Loucy (cell line): ENCODE data around the gene SELENOH.

Experiments used
- H2AFZ ChIP-seq: fragments of 200-600 bp; sonication (generic); 2 replicates; pipeline ENCODE4 v1.6.0; 2016; ENCODE audit warnings: antibody characterized with exemption, mild to moderate bottlenecking, low read length, moderate library complexity
- H3F3A ChIP-seq: fragments of 200-600 bp; 2 replicates; pipeline ENCODE4 v1.6.0; 2016; ENCODE audit warnings: antibody characterized with exemption, low read depth, mild to moderate bottlenecking
- H3K27me3 ChIP-seq: fragments of 200-600 bp; sonication (generic); 2 replicates; pipeline ENCODE4 v1.6.1; 2014; ENCODE audit warnings: low read length, mild to moderate bottlenecking; ENCODE audit not compliant: insufficient read depth, poor library complexity, severe bottlenecking
- H3K36me3 ChIP-seq: fragments of 200-600 bp; sonication (generic); 2 replicates; pipeline ENCODE4 v1.6.1; 2016; ENCODE audit warnings: low read length; ENCODE audit not compliant: insufficient read depth
- H3K4me1 ChIP-seq: fragments of 200-600 bp; sonication (generic); 2 replicates; pipeline ENCODE4 v1.5.1; 2014; ENCODE audit warnings: low read length, mild to moderate bottlenecking; ENCODE audit not compliant: insufficient read depth, poor library complexity, severe bottlenecking
- H3K4me2 ChIP-seq: fragments of 200-600 bp; sonication (generic); 2 replicates; pipeline ENCODE4 v1.6.0; 2014; ENCODE audit warnings: antibody characterized with exemption, low read length, low read depth, mild to moderate bottlenecking; ENCODE audit not compliant: poor library complexity, severe bottlenecking
- H3K4me3 ChIP-seq: fragments of 200-600 bp; sonication (generic); 2 replicates; pipeline ENCODE4 v1.5.1; 2014; ENCODE audit warnings: low read length, mild to moderate bottlenecking, mixed read lengths; ENCODE audit not compliant: poor library complexity, severe bottlenecking
- H3K79me2 ChIP-seq: fragments of 200-600 bp; sonication (generic); 2 replicates; pipeline ENCODE4 v1.6.1; 2014; ENCODE audit warnings: low read length; ENCODE audit not compliant: insufficient read depth
- H3K9ac ChIP-seq: fragments of 200-600 bp; sonication (generic); 2 replicates; pipeline ENCODE4 v1.6.0; 2014; ENCODE audit warnings: mild to moderate bottlenecking, low read depth, low read length, moderate library complexity; ENCODE audit not compliant: poor library complexity, severe bottlenecking
- H3K9me2 ChIP-seq: fragments of 200-600 bp; sonication (generic); replicated peaks from 2 replicates; pipeline ENCODE4 v1.6.1; 2016; ENCODE audit warnings: low read depth, low read length, mixed read lengths
- H3K9me3 ChIP-seq: fragments of 200-600 bp; sonication (generic); 2 replicates; pipeline ENCODE4 v1.6.1; 2014; ENCODE audit warnings: mild to moderate bottlenecking, antibody characterized with exemption, low read length, low read depth; ENCODE audit not compliant: insufficient read depth
- H4K20me1 ChIP-seq: fragments of 200-600 bp; sonication (generic); 2 replicates; pipeline ENCODE4 v1.6.0; 2014; ENCODE audit warnings: antibody characterized with exemption, low read length, mild to moderate bottlenecking; ENCODE audit not compliant: insufficient read depth, poor library complexity, severe bottlenecking
- EZH2phosphoT487 ChIP-seq: fragments of 200-600 bp; IDR thresholded peaks from 2 replicates; pipeline ENCODE4 v1.6.1; 2018; ENCODE audit warnings: antibody characterized with exemption, mild to moderate bottlenecking, moderate library complexity, borderline replicate concordance
- TF ChIP-seq, protein P1 (sequence below): fragments of 200-600 bp; sonication (generic); conservative IDR thresholded peaks from 2 replicates; pipeline ENCODE4 v1.5.1; 2014; ENCODE audit warnings: mild to moderate bottlenecking, antibody characterized with exemption, low read length

Gene SELENOH

DNA sequence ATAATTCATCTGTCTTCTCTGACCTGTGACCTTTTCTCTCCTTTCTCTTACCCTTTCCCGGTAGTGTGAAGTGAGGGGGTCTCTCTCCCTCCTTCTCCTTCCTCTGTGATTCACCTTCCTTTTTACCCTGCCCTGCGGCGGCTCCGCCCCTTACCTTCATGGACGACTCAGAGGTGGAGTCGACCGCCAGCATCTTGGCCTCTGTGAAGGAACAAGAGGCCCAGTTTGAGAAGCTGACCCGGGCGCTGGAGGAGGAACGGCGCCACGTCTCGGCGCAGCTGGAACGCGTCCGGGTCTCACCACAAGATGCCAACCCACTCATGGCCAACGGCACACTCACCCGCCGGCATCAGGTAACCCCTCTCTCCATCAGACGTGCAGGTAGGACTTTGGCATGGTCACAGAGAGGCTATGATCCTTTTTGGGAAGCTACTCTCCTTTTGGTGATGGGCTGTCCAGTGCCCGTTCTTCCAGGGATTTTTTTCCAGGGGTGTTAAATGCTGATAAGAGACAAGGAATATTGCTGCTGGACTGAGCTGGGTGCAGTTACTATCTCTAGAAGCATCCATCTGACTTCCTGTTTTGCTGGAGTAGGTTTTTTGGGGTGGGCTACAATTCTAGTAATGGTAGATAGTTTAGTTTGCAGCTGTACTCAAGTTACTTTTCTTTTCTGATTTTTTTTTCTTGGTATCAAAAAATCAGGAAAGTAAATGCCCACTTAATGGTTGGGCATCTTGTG, 50.2 kb downstream of the SELENOH start:
- Histone ChIP-seq H3K9me3 (no peaks in the 10 kb centered on the region), H3K4me1 (peaks cover 62% of the 10 kb centered on the region), H3K79me2 (0 out of 2 replicates have a peak, but pooled peaks cover 5% of the 10 kb centered on the region), H3F3A (peaks cover 22% of the 10 kb centered on the region), H3K4me2 (peak overlapping the region; percentile 90), H3K36me3 (peaks cover 3% of the 10 kb centered on the region; the same call in 1 of the 2 replicates), H3K4me3 (peak overlapping the region; percentile 69), H4K20me1 (no peaks in the 10 kb centered on the region), H3K9ac (peak overlapping the region; percentile 55), H2AFZ (no peak overlapping the region), H3K27me3 (no peaks in the 10 kb centered on the region), H3K9me2 (no peaks in the 10 kb centered on the region)
- TF ChIP-seq, protein P1, sequence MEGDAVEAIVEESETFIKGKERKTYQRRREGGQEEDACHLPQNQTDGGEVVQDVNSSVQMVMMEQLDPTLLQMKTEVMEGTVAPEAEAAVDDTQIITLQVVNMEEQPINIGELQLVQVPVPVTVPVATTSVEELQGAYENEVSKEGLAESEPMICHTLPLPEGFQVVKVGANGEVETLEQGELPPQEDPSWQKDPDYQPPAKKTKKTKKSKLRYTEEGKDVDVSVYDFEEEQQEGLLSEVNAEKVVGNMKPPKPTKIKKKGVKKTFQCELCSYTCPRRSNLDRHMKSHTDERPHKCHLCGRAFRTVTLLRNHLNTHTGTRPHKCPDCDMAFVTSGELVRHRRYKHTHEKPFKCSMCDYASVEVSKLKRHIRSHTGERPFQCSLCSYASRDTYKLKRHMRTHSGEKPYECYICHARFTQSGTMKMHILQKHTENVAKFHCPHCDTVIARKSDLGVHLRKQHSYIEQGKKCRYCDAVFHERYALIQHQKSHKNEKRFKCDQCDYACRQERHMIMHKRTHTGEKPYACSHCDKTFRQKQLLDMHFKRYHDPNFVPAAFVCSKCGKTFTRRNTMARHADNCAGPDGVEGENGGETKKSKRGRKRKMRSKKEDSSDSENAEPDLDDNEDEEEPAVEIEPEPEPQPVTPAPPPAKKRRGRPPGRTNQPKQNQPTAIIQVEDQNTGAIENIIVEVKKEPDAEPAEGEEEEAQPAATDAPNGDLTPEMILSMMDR, result no peak
- TF ChIP-seq EZH2phosphoT487, result no peak

DNA sequence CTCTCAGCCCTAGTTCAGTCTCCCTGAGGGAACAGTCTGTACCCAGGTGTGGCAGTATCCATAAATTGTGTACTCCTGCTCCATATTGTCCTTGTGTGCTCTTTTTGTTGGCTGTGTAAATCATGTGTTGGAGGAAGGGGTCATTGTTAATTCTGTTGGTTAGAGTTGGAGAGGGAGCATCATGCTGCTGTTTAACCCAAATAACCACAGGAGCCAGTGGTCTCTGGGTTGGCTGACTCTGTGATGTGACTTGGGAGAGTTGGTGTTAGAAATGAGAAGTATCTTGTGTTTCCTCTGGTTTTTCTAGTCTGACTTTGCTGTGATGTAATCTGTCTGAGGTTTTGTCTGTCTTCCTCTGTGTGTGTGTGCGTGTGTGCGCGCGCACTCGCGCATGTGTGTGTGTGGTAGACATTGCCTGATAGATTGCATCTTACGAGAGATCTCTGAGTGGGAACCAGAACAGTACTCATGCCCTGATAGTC, 50.8 kb downstream of the SELENOH start:
- peaks cover 22% of the 10 kb centered on the region for H3F3A ChIP-seq
- no peak overlapping the region for H2AFZ ChIP-seq
- no peak for TF ChIP-seq EZH2phosphoT487
- TF ChIP-seq, protein P1, result no peak
- H3K4me3 ChIP-seq, result peak overlapping the region; percentile 69
- H4K20me1 ChIP-seq, result no peaks in the 10 kb centered on the region
- H3K27me3 ChIP-seq, result no peaks in the 10 kb centered on the region
- H3K79me2 ChIP-seq, result 0 out of 2 replicates have a peak, but pooled peaks cover 5% of the 10 kb centered on the region
- H3K4me1 ChIP-seq, result peaks cover 62% of the 10 kb centered on the region
- peak overlapping the region; percentile 71 for H3K9ac ChIP-seq
- no peaks in the 10 kb centered on the region for H3K9me2 ChIP-seq
- H3K4me2 ChIP-seq, result peak overlapping the region; percentile 90
- no peaks in the 10 kb centered on the region for H3K9me3 ChIP-seq
- H3K36me3 ChIP-seq, result peaks cover 7% of the 10 kb centered on the region; the same call in 1 of the 2 replicates

DNA sequence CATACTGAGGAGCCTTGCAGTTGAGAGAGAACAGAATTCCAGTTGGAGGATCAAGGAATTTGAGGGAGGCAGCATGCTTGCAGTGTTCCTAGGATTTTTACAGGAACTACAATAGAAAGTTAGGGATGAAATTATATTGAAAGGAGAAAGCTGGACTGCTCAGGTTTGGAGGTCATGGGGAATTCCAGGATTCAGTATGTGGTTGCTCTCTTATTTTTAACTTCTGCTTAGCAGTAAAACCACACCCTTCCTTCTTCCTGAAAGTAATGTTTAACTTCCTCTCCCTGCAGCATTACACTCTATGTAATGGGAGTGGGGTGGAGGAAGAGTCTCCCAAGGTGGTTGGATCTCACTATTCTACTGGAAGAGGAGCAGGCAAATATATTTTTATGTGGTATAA, 51.6 kb downstream of the SELENOH start:
- Histone ChIP-seq H3F3A (peaks cover 22% of the 10 kb centered on the region), H3K4me2 (peak overlapping the region; percentile 90), H2AFZ (no peak overlapping the region), H3K9ac (peak overlapping the region; percentile 71), H3K9me3 (no peaks in the 10 kb centered on the region), H3K4me1 (peaks cover 58% of the 10 kb centered on the region), H4K20me1 (no peaks in the 10 kb centered on the region), H3K27me3 (no peaks in the 10 kb centered on the region), H3K9me2 (no peaks in the 10 kb centered on the region), H3K4me3 (peak overlapping the region; percentile 69), H3K36me3 (peaks cover 7% of the 10 kb centered on the region; the same call in 1 of the 2 replicates), H3K79me2 (0 out of 2 replicates have a peak, but pooled peaks cover 5% of the 10 kb centered on the region)
- TF ChIP-seq, protein P1, result no peak
- TF ChIP-seq EZH2phosphoT487, result no peak
